Prostate gland (tissue), 2 donors: ENCODE measurements around the gene SMPD2. TPM values are rescaled to one million over a fixed set of nuclear protein-coding genes. Genes with fewer than 3 reads are reported as not detected.

Experiments
- DNase-seq: peaks from one replicate; pipeline ENCODE4 v3.0.0-alpha.2; 2019; ENCODE audit warnings: low spot score
- H3K27ac ChIP-seq, 2 donors: fragments of 200-600 bp; sonication (generic); 2 replicates each; pipeline ENCODE4 v1.5.1; 2017 to 2019
- H3K27me3 ChIP-seq: fragments of 200-600 bp; sonication (generic); replicated peaks from 2 replicates; pipeline ENCODE4 v1.5.1; 2019; ENCODE audit not compliant: insufficient read depth
- H3K36me3 ChIP-seq, 2 donors: fragments of 200-600 bp; sonication (generic); 1 replicate in 1 of 2; 2 replicates in 1 of 2; pipeline versions ENCODE4 v1.5.1 to v1.8.1; 2017 to 2019
- H3K4me1 ChIP-seq: fragments of 200-600 bp; sonication (generic); replicated peaks from 2 replicates; pipeline ENCODE4 v1.5.1; 2019
- H3K4me3 ChIP-seq, 2 donors: fragments of 200-600 bp; sonication (generic); 2 replicates each; pipeline ENCODE4 v1.5.1; 2017 to 2019
- H3K9me3 ChIP-seq: fragments of 200-600 bp; sonication (generic); 2 replicates; pipeline ENCODE4 v1.5.1; 2017
- CTCF ChIP-seq, 4 experiments: fragments of 200-600 bp in 2 of 4; fragments of 450-650 bp in 2 of 4; sonication (generic) in 2 of 4; IDR thresholded peaks; 1 replicate in 3 of 4; 2 replicates in 1 of 4; pipeline ENCODE4 v1.5.1; 2016 to 2019; ENCODE audit warnings: antibody characterized with exemption in 4 of 4, mild to moderate bottlenecking in 2 of 4, moderate library complexity in 2 of 4
- POLR2A ChIP-seq: fragments of 450-650 bp; IDR thresholded peaks from one replicate; pipeline ENCODE4 v1.6.1; 2016; ENCODE audit warnings: antibody characterized with exemption, mild to moderate bottlenecking
- POLR2AphosphoS5 ChIP-seq: sonication (generic); formaldehyde crosslinking; IDR thresholded peaks from one replicate; pipeline ENCODE4 v1.6.1; 2017; ENCODE audit warnings: antibody characterized with exemption
- WGBS: methylation state at CpG from one replicate; pipeline ENCODE4 v1.1.5; 2018; 5-methylcytosine and 5-hydroxymethylcytosine counted together
- intact Hi-C: fragments of 100-400 bp; cut with DNase I; formaldehyde crosslinking; loops from one replicate; pipeline ENCODE4 v1.14.2; 2022
- total RNA-seq, 2 donors: library from RNA; depleted of rRNA; stranded (reverse); fragments of >200 nt; gene quantifications; one replicate each; pipeline ENCODE4 v1.1.0, GENCODE V29; 2016

Gene SMPD2
- total RNA-seq, 2 donors from 2014 or later = 10.2 to 24.2 TPM

GRCh38 chr6:109472132-109472995, 31.8 kb downstream of the SMPD2 start:
- peaks cover 0 to 7% of the 10 kb centered on the region in 2 donors for H3K36me3 ChIP-seq
- H3K27ac ChIP-seq = no peak overlapping the region
- DNase-seq = no peak
- no peak overlapping the region for H3K4me3 ChIP-seq
- no peaks in the 10 kb centered on the region for H3K4me1 ChIP-seq
- TF ChIP-seq POLR2AphosphoS5 (no peak), POLR2A (no peak), CTCF (IDR thresholded peaks at IDR 0.05) (no peak)
- no peaks in the 10 kb centered on the region for H3K9me3 ChIP-seq
- no peaks in the 10 kb centered on the region for H3K27me3 ChIP-seq
- WGBS = 94% methylated on average over 9 of the region's 9 CpGs
- intact Hi-C loops = no loop called here

DNA sequence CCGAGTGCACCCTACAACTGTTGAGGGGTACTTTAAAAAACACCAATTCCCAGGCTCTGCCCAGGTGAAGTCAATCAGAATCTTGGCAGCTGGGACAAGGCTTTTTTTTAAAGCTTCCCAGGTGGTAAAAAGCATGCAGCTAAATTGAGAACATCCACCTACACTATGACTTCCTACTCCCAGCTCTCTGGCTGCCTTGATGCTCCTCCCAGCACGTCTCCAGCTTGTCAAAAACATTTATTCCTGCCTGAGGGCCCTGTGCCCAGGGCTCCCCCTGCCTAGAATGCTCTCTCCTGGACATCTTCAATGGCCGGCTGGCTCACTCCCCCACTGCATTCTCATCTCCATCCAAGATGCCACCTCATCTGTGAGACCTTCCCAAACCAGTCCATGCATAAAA, 32.6 kb downstream of the SMPD2 start:
- peaks cover 0 to 7% of the 10 kb centered on the region in 2 donors for H3K36me3 ChIP-seq

GRCh38 chr6:109474995-109475394, 34.5 kb downstream of the SMPD2 start:
- H3K27me3 ChIP-seq = no peaks in the 10 kb centered on the region
- intact Hi-C loops = no loop called here
- peaks cover 0 to 7% of the 10 kb centered on the region in 2 donors for H3K36me3 ChIP-seq
- no peak overlapping the region for H3K27ac ChIP-seq
- WGBS = 89% methylated on average over 4 of the region's 4 CpGs
- H3K4me1 ChIP-seq = no peaks in the 10 kb centered on the region
- TF ChIP-seq POLR2A (no peak), POLR2AphosphoS5 (no peak), CTCF (IDR thresholded peaks at IDR 0.05) (no peak)
- H3K9me3 ChIP-seq = no peaks in the 10 kb centered on the region
- H3K4me3 ChIP-seq = no peak overlapping the region
- no peak for DNase-seq

More for the DNA sequence above, 32.6 kb downstream of the SMPD2 start:
- Histone ChIP-seq H3K27me3 (no peaks in the 10 kb centered on the region), H3K4me3 (no peak overlapping the region), H3K9me3 (no peaks in the 10 kb centered on the region), H3K27ac (no peak overlapping the region), H3K4me1 (no peaks in the 10 kb centered on the region)
- intact Hi-C loops = no loop called here
- TF ChIP-seq POLR2A (no peak), CTCF (IDR thresholded peaks at IDR 0.05) (no peak), POLR2AphosphoS5 (no peak)
- DNase-seq = no peak
- 90% methylated on average over 3 of the region's 3 CpGs for WGBS

DNA sequence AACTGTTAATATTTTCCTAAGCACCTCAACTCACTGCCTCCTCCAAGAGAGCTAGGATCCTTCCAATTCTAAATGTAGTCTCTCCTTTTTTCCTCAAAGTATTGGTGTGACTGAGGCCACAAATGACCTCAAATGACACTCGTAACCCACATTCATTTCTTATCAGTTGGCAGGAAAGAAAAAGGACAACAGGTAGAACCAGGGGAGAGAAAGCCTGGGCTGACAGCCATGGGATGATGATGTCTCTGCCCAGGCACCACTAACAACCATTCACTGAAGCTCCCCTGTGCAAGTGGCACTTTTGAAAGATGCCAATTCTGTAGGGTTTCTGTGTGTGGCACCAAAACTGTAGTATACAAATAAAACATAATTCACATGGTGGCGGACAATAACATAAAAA, 35.1 kb downstream of the SMPD2 start:
- no peaks in the 10 kb centered on the region for H3K9me3 ChIP-seq
- H3K36me3 ChIP-seq = peaks cover 0 to 7% of the 10 kb centered on the region in 2 donors
- TF ChIP-seq POLR2A = no peak
- no peak for TF ChIP-seq CTCF (IDR thresholded peaks at IDR 0.05)
- no peak for TF ChIP-seq POLR2AphosphoS5
- intact Hi-C loops = no loop called here
- WGBS = 84% methylated on average over 2 of the region's 2 CpGs
- H3K4me1 ChIP-seq = peaks cover 4% of the 10 kb centered on the region
- H3K27me3 ChIP-seq = no peaks in the 10 kb centered on the region
- no peak overlapping the region for H3K27ac ChIP-seq
- no peak overlapping the region for H3K4me3 ChIP-seq
- no peak for DNase-seq

DNA sequence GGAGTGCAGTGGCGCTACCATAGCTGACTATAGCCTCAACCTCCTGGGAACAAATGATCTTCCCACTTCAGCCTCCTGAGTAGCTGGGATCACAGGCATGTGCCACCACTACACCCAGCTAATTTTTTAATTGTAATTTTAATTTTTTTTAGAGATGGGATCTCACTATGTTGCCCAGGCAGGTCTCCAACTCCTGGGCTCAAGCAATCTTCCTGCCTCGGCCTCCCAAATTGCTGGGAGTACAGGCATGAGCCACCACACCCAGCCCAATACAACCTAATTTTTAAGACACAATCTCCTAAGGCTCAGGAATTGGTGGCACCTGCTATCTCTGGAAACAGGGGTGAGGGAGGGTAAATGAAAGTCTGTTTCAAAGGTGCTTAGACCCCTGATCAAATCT, 36.7 kb downstream of the SMPD2 start:
- H3K9me3 ChIP-seq = no peaks in the 10 kb centered on the region
- 97% methylated on average over 2 of the region's 2 CpGs for WGBS
- TF ChIP-seq CTCF (IDR thresholded peaks at IDR 0.05) = no peak
- TF ChIP-seq POLR2A = no peak
- TF ChIP-seq POLR2AphosphoS5 = no peak
- H3K36me3 ChIP-seq = no peaks in the 10 kb centered on the region
- H3K4me3 ChIP-seq = no peak overlapping the region
- H3K27me3 ChIP-seq = no peaks in the 10 kb centered on the region
- peaks cover 4% of the 10 kb centered on the region for H3K4me1 ChIP-seq
- intact Hi-C loops = no loop called here
- H3K27ac ChIP-seq = no peak overlapping the region
- DNase-seq = no peak
